ENCODE measurements around the gene LRRC41. TPM values are rescaled to one million over a fixed set of nuclear protein-coding genes. Genes with fewer than 3 reads are reported as not detected.
"Not testable (repeated sequence)": the region's sequence is repeated elsewhere in the genome, so short reads cannot be mapped to it uniquely, and the experiment has no call there.

LRRC41 gene
- polyA plus RNA-seq (2014; cell fraction: cytosol; rRNA removed), result 50.4 and 50.8 TPM in 2 replicates
- polyA plus RNA-seq (2014; cell fraction: nucleus; rRNA removed), result 45.8 and 51.8 TPM in 2 replicates

- peak; percentile 97 for DNase-seq (ENCODE audit: low spot score)
These were observed at the start of gene LRRC41, which contains the start of gene UQCRH for GRCh38 chr1:46303038-46303871. Gene LRRC41 (minus strand): TSS chr1:46303616. CDS start chr1:46303322, 294 bp downstream. Gene UQCRH (plus strand): TSS chr1:46303698. CDS start chr1:46303767, 69 bp downstream.

GRCh38 chr1:46352363-46352762 is 48.9 kb upstream of the LRRC41 start:
- no peak for DNase-seq (ENCODE audit: low spot score)

GRCh38 chr1:46345281-46345680 is 41.9 kb upstream of the LRRC41 start:
- no peak for DNase-seq (ENCODE audit: low spot score)

GRCh38 chr1:46344481-46344880 is 41.1 kb upstream of the LRRC41 start:
- no peak for DNase-seq (ENCODE audit: low spot score)

- no peak for DNase-seq (ENCODE audit: low spot score)
These were observed 40.3 kb upstream of the LRRC41 start for GRCh38 chr1:46343705-46344104.

- no peak for DNase-seq (ENCODE audit: low spot score)
These were observed 39.9 kb upstream of the LRRC41 start for GRCh38 chr1:46343351-46343695.

GRCh38 chr1:46342677-46343350 is 39.4 kb upstream of the LRRC41 start:
- no peak for DNase-seq (ENCODE audit: low spot score)

- no peak for DNase-seq (ENCODE audit: low spot score)
These were observed 38.8 kb upstream of the LRRC41 start for GRCh38 chr1:46342084-46342656.

GRCh38 chr1:46341222-46342083 is 38.0 kb upstream of the LRRC41 start:
- no peak for DNase-seq (ENCODE audit: low spot score)

- peak; percentile 87 for DNase-seq (ENCODE audit: low spot score)
These were observed 37.2 kb upstream of the LRRC41 start, which contains the start of gene NSUN4 for GRCh38 chr1:46340404-46341221. Gene NSUN4 (plus strand): TSS chr1:46340807. CDS start chr1:46340827, 20 bp downstream.

- DNase-seq (ENCODE audit: low spot score), result not testable (repeated sequence)
These were observed 34.0 kb upstream of the LRRC41 start for GRCh38 chr1:46337409-46337808.

- no peak for DNase-seq (ENCODE audit: low spot score)
These were observed 31.7 kb upstream of the LRRC41 start for GRCh38 chr1:46335081-46335480.

GRCh38 chr1:46334030-46334384 is 30.6 kb upstream of the LRRC41 start:
- DNase-seq (ENCODE audit: low spot score), result no peak

- DNase-seq (ENCODE audit: low spot score), result peak; percentile 32
These were observed 30.0 kb upstream of the LRRC41 start for GRCh38 chr1:46333300-46334029.

GRCh38 chr1:46331786-46332540 is 28.5 kb upstream of the LRRC41 start:
- DNase-seq (ENCODE audit: low spot score), result not testable (repeated sequence)

- DNase-seq (ENCODE audit: low spot score), result not testable (repeated sequence)
These were observed 27.0 kb upstream of the LRRC41 start for GRCh38 chr1:46330381-46330780.

GRCh38 chr1:46329807-46330206 is 26.4 kb upstream of the LRRC41 start:
- not testable (repeated sequence) for DNase-seq (ENCODE audit: low spot score)

- DNase-seq (ENCODE audit: low spot score), result not testable (repeated sequence)
These were observed 24.8 kb upstream of the LRRC41 start for GRCh38 chr1:46328182-46328581.

All from SK-N-DZ (cell line).